ENCODE results near the gene KLK4. TPM values are rescaled to one million over a fixed set of nuclear protein-coding genes. Genes with fewer than 3 reads are reported as not detected.
"Not testable (repeated sequence)": the region's sequence is repeated elsewhere in the genome, so short reads cannot be mapped to it uniquely, and the experiment has no call there.

KLK4 gene
- total RNA-seq, 1 donor from 2014 or later = not detected

GRCh38 chr19:50916069-50916468 is 4.9 kb upstream of the KLK4 start:
- DNase-seq (ENCODE audit: extremely low read depth, low read depth, low spot score) = no peak

- no peak for DNase-seq (ENCODE audit: extremely low read depth, low read depth, low spot score)
Measured at GRCh38 chr19:50912727-50913716, 1.8 kb upstream of the KLK4 start.

DNA sequence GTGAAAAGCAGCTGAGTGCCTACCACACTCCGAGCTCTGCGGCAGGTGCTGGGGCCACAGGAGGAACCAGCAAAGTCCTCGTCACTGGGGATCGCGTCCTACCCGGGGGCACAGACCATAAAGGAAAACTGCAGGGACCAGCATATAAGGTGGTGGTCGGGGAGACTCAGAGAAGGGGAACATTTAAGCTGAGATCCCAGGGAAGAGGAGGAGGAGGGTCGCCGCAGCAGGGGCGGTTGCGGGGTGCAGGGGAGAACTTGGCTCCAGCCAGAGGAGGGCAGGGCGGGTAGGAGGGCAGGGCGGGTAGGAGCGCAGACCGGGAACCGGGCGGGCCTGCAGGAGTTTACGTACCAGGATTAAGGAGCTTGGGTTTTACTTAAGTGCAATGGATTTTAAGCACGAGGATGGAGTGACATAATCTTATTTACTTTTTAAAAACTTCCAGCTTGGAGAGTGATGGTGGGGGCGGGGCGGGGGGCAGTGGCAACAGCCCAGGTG is 956 bp upstream of the KLK4 start:
- no peak for DNase-seq (ENCODE audit: extremely low read depth, low read depth, low spot score)

DNA sequence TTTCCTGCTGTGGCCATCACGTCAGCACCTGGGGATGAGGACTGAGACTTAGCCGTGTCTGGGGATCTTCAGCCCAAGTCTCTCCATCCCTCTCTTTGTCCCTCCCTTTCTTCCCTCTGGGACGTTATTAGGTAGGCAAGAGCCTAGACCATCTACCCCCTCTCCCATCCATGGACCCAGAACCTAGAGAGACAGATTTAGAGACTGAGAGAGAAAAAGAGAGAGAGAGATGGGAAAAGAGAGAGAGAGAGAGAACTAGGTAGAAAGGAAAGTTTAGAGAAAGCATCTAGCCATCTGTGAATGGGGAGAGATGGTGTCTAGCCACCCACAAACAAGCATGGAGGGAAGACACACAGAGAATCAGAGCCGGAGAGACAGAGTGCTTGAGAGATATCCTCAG is 473 bp downstream of the KLK4 start:
- no peak for DNase-seq (ENCODE audit: extremely low read depth, low read depth, low spot score)

DNA sequence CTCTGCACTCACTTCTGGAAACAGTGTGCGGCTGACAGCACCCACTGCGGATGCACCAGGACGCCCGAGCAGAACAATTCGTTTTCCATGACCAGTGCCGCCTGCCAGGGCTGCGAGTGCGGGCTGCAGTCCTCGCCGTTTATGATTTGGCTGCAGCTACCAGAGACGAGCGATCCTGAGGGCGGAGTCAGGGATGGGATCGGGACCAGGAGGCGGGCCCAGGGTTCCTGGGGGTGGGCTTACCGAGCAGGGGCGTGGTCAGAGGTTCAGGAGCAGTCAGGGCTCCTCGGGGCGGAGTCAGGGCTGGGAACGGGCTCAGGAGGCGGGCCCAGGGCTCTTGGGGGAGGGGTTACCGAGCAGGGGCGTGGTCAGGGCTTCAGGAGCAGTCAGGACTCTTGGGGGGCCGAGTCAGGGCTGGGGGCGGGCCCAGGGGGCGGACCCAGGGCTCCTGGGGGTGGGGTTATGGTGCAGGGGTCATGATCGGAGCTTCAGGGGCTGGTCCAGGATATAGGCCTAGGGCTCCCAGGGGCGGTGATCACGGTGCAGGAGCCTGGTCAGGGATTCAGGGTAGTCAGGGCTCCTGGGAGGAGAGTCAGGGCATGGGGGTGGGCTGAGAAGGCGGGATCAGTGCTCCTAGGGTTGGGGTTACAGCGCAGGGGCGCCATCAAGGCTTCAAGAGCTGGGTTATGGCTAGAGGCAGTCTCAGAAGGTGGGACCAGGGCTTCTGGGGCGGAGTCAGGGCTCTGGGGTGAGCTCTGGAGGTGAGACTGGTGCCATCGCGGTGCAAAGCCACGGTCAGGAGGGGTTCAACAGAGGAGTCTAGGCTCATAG is 1.7 kb downstream of the KLK4 start:
- no peak for DNase-seq (ENCODE audit: extremely low read depth, low read depth, low spot score)

DNA sequence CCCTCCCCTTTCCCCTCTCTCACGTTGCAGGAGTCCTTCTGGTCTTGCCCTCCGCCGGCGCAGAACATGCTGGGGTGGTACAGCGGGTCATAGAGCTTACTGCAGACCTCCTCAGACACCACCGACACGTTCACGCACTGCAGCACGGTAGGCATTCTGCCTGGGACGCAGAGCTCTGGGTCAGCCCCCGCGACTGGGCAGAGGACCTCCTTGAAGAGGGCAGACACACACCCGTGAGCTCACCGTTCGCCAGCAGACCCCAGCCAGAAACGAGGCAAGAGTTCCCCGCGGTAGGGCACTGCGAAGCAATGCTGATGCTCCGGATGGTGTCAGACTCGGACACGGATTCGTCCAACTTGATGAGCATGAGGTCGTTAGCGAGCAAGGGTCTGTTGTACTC is 2.9 kb downstream of the KLK4 start:
- DNase-seq (ENCODE audit: extremely low read depth, low read depth, low spot score) = no peak

DNA sequence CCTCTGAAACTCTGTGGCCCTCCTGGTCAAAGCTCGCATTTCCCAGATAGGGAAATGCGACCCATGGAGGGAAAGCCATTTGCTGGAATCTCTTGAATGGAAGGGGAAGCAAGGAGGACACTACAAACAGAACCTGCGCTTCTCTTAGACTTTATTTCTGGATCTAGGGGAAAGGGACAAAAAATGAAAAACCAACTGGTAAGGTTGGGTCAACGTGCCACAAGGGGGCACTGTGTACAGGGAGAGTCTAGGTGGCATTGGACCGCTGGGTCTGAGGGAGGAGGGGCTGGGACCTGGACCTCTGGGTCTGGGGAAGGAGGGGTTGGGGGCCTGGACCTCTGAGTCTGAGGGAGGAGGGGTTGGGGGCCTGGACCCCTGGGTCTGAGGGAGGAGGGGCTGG is 5.0 kb downstream of the KLK4 start:
- no peak for DNase-seq (ENCODE audit: extremely low read depth, low read depth, low spot score)

DNA sequence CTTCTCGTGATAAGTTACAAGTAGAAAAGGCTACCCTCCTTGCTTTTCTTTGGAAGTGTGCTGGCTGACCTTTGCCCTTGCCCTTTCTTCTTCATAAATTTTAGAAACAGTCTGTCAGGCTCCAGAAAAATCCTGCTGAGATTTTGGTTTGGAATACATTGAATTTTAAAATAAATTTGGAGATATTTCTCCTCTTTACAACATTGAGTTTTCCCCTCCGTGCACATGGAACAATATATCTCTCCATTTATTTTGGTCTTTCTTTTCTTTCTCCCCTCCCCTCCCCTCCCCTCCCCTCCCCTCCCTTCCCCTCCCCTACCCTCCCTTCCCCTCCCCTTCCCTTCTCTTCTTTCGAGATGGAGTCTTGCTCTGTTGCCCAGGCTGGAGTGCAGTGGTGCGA is 8.6 kb downstream of the KLK4 start:
- DNase-seq (ENCODE audit: extremely low read depth, low read depth, low spot score) = no peak

DNA sequence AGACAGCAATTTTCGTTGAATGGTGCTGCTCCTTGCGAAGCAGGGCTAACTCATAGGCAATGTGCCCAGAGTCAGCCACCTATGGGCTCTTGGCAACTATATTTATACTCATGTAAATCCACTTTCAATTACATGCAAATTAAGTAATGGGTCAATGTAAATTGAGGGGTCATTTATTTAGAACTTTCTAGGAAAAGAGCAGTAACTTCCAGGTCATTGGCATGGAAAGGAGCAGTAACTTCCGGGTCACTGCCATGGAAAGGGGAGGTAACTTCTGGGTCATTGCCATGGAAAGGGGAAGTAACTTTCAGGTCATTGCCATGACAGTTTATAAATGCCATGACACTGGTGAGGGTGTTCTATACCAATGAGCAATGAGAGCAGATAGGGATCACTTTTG is 11.6 kb downstream of the KLK4 start:
- no peak for DNase-seq (ENCODE audit: extremely low read depth, low read depth, low spot score)

- no peak for DNase-seq (ENCODE audit: extremely low read depth, low read depth, low spot score)
Measured at GRCh38 chr19:50898018-50898417, 13.2 kb downstream of the KLK4 start.

- no peak for DNase-seq (ENCODE audit: extremely low read depth, low read depth, low spot score)
Measured at GRCh38 chr19:50897612-50898011, 13.6 kb downstream of the KLK4 start.

DNA sequence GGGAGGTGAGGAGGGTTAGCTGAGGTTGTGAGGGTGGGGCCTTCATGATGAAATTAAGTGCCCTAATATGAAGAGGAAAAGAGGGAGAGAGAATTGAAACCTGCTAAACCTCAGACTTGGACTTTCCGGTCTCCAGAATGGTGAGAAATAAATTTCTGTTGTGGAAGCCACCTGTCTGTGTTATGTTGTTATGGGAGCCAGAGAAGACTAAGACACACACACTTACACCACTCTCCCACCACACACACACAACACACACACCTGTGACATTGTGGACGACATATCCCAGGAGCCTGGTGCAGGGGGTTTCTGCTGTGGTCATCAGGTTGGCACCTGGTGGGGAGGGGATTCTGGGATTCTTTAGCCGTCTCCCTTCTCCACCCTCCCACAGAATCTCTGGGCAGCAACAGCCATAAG is 14.0 kb downstream of the KLK4 start:
- DNase-seq (ENCODE audit: extremely low read depth, low read depth, low spot score) = no peak

DNA sequence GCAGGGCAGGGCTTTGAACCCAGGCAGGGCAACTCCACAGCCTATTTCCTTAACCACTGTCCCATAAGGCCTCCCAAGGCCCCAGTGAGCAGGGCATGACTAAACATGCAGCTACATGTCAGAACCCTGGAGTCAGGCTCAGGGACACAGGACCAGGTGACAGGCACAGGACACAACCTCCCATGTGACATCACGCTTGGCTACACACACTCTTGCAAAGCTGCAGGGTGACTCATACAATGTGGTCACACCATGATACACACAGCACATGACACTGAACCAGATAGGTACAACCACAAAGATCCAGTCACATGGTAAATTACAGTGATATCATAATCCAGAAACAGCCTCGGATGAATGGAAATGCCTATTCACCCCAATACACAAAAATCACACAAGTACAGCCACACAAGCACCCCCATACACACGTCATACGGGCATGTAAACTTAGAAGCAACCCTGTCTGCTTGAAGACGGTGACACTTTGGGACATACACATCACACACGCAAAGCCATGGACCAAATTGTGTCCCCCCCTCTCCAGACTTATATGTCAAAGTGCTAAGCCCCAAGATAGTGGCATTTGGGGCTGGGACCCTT is 14.5 kb downstream of the KLK4 start:
- no peak for DNase-seq (ENCODE audit: extremely low read depth, low read depth, low spot score)

- DNase-seq (ENCODE audit: extremely low read depth, low read depth, low spot score) = not testable (repeated sequence)
Measured at GRCh38 chr19:50896089-50896590, 15.1 kb downstream of the KLK4 start.

- DNase-seq (ENCODE audit: extremely low read depth, low read depth, low spot score) = no peak
Measured at GRCh38 chr19:50894478-50895356, 16.5 kb downstream of the KLK4 start.

GRCh38 chr19:50893047-50893736 is 18.0 kb downstream of the KLK4 start:
- DNase-seq (ENCODE audit: extremely low read depth, low read depth, low spot score) = no peak

DNA sequence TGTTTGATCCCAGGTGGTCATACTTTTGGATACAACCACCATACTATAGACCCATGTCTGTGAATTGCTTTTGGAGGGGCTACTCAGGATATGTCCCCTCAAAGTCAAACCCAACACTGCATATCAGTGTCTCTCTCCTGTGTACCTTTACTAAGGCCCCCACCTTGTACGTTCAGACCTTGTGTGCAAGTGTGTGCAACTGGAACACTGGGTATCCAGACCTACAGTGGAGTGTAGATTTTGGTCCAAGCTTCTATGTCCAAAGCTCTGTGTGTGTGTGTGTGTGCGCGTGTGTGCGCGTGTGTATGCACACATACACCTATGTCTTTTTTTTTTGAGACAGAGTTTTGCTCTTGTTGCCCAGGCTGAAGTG is 20.0 kb downstream of the KLK4 start:
- no peak for DNase-seq (ENCODE audit: extremely low read depth, low read depth, low spot score)

GRCh38 chr19:50890422-50891252 is 20.6 kb downstream of the KLK4 start:
- DNase-seq (ENCODE audit: extremely low read depth, low read depth, low spot score) = no peak

Measured in glomerular endothelial cell (primary cell).